ENCODE data around the gene ACTMAP.

The ACTMAP gene

GRCh38 chr19:40758491-40758890 is 8.2 kb upstream of the ACTMAP start:
- no peak overlapping the region for H2BK5ac ChIP-seq (ENCODE audit: low read length)
- no peak overlapping the region for H3K4me3 ChIP-seq (ENCODE audit: low read length in 2 of 2)
- peaks cover 73 to 96% of the 10 kb centered on the region in 2 donors for H3K36me3 ChIP-seq (replicated peaks in 1 of 2; ENCODE audit: control insufficient read depth in 2 of 2, insufficient read depth in 2 of 2, low read length in 2 of 2)
- peaks cover 20% of the 10 kb centered on the region for H3K79me1 ChIP-seq (ENCODE audit: low read depth, low read length)
- DNase-seq (ENCODE audit: low spot score), result no peak
- no peak overlapping the region for H3K9ac ChIP-seq (ENCODE audit: low read depth, low read length, poor library complexity)
- H4K91ac ChIP-seq (ENCODE audit: low read depth, low read length, poor library complexity), result no peak overlapping the region
- H3K23ac ChIP-seq (ENCODE audit: low read depth, low read length, poor library complexity), result no peak overlapping the region
- H4K8ac ChIP-seq (ENCODE audit: low read depth, low read length), result no peak overlapping the region
- no peak overlapping the region for H2BK12ac ChIP-seq (ENCODE audit: low read length)
- no peak overlapping the region for H3K14ac ChIP-seq (ENCODE audit: low read length)
- no peak overlapping the region for H2AK5ac ChIP-seq (ENCODE audit: low read depth, low read length)
- peaks cover 0 to 2% of the 10 kb centered on the region in 2 donors for H3K9me3 ChIP-seq (replicated peaks in 1 of 2; ENCODE audit: control insufficient read depth in 2 of 2, insufficient read depth in 1 of 2, low read depth in 1 of 2, low read length in 2 of 2)
- no peak overlapping the region for H2BK120ac ChIP-seq (ENCODE audit: low read depth, low read length)
- H3K4me2 ChIP-seq (ENCODE audit: insufficient read depth, low read length, poor library complexity, severe bottlenecking), result no peak overlapping the region
- H2AFZ ChIP-seq (ENCODE audit: low read length), result no peak overlapping the region
- H3K27me3 ChIP-seq (ENCODE audit: control insufficient read depth in 3 of 3, insufficient read depth in 3 of 3, low read depth in 1 of 3, low read length in 3 of 3), result no peaks in the 10 kb centered on the region
- WGBS, 2 donors (ENCODE audit: extremely low coverage in 2 of 2, insufficient read length in 2 of 2, insufficient replicate concordance in 1 of 2), result no CpG with 5 or more reads among the region's 3 CpGs
- H3K4ac ChIP-seq (ENCODE audit: low read length), result no peak overlapping the region
- no peak overlapping the region for H2BK15ac ChIP-seq (ENCODE audit: low read length)
- peaks cover 0 to 7% of the 10 kb centered on the region in 2 donors for H3K4me1 ChIP-seq (ENCODE audit: control insufficient read depth in 2 of 2, insufficient read depth in 1 of 2, low read depth in 1 of 2, low read length in 2 of 2)
- H3K27ac ChIP-seq (replicated peaks; ENCODE audit: low read length), result no peak overlapping the region
- H3K18ac ChIP-seq (ENCODE audit: low read length), result no peak overlapping the region

DNA sequence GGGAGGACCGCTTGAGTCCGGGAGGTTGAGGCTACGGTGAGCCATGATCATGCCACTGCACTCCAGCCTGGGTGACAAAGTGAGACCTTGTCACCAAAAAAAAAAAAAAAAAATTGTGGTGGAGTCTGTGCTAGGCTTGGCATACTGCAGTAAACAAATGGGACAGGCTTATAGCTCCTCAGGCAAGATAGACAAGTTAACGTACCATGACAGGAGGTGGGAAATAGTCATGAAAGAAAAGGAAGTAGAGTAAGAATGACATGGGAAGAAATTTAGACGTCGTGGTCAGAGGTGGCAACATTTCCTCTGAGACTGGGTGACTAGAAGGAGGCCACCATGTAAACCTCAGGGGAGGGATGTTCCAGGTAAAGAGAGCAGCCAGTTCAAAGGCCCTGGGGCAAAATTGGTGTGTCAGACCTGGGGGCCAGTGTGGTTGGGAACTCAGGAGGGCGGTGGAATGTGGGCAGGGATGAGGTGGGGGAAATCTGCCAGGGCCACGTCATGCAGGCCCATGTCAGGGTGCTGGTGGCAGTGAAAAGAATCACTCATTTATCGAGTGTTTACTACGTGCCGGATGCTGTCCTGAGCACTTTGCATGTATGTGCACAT is 6.3 kb upstream of the ACTMAP start:
- H3K4me1 ChIP-seq (ENCODE audit: control insufficient read depth in 2 of 2, insufficient read depth in 1 of 2, low read depth in 1 of 2, low read length in 2 of 2), result peaks cover 4 to 7% of the 10 kb centered on the region in 2 donors
- H2BK5ac ChIP-seq (ENCODE audit: low read length), result no peak overlapping the region
- H2AFZ ChIP-seq (ENCODE audit: low read length), result no peak overlapping the region
- H3K4me2 ChIP-seq (ENCODE audit: insufficient read depth, low read length, poor library complexity, severe bottlenecking), result no peak overlapping the region
- H3K14ac ChIP-seq (ENCODE audit: low read length), result no peak overlapping the region
- H3K23ac ChIP-seq (ENCODE audit: low read depth, low read length, poor library complexity), result no peak overlapping the region
- no peak overlapping the region for H3K27ac ChIP-seq (replicated peaks; ENCODE audit: low read length)
- no peak overlapping the region for H2BK15ac ChIP-seq (ENCODE audit: low read length)
- H2AK5ac ChIP-seq (ENCODE audit: low read depth, low read length), result no peak overlapping the region
- no peak overlapping the region for H2BK12ac ChIP-seq (ENCODE audit: low read length)
- no peak overlapping the region for H4K91ac ChIP-seq (ENCODE audit: low read depth, low read length, poor library complexity)
- H3K9me3 ChIP-seq (replicated peaks in 1 of 2; ENCODE audit: control insufficient read depth in 2 of 2, insufficient read depth in 1 of 2, low read depth in 1 of 2, low read length in 2 of 2), result peaks cover 2 to 3% of the 10 kb centered on the region in 2 donors
- no CpG with 5 or more reads among the region's 11 CpGs for WGBS, 2 donors (ENCODE audit: extremely low coverage in 2 of 2, insufficient read length in 2 of 2, insufficient replicate concordance in 1 of 2)
- H3K27me3 ChIP-seq (ENCODE audit: control insufficient read depth in 3 of 3, insufficient read depth in 3 of 3, low read depth in 1 of 3, low read length in 3 of 3), result no peaks in the 10 kb centered on the region
- no peak overlapping the region for H3K4ac ChIP-seq (ENCODE audit: low read length)
- no peak overlapping the region for H3K9ac ChIP-seq (ENCODE audit: low read depth, low read length, poor library complexity)
- peaks cover 55 to 90% of the 10 kb centered on the region in 2 donors for H3K36me3 ChIP-seq (replicated peaks in 1 of 2; ENCODE audit: control insufficient read depth in 2 of 2, insufficient read depth in 2 of 2, low read length in 2 of 2)
- no peak overlapping the region for H3K18ac ChIP-seq (ENCODE audit: low read length)
- no peak overlapping the region for H4K8ac ChIP-seq (ENCODE audit: low read depth, low read length)
- no peak for DNase-seq (ENCODE audit: low spot score)
- H3K79me1 ChIP-seq (ENCODE audit: low read depth, low read length), result peaks cover 18% of the 10 kb centered on the region
- no peak overlapping the region for H2BK120ac ChIP-seq (ENCODE audit: low read depth, low read length)
- H3K4me3 ChIP-seq (ENCODE audit: low read length in 2 of 2), result no peak overlapping the region

- Histone ChIP-seq H2BK120ac (ENCODE audit: low read depth, low read length) (no peak overlapping the region), H2BK5ac (ENCODE audit: low read length) (no peak overlapping the region), H2BK12ac (ENCODE audit: low read length) (no peak overlapping the region), H2AFZ (ENCODE audit: low read length) (no peak overlapping the region), H2AK5ac (ENCODE audit: low read depth, low read length) (no peak overlapping the region), H3K4me1 (ENCODE audit: control insufficient read depth in 2 of 2, insufficient read depth in 1 of 2, low read depth in 1 of 2, low read length in 2 of 2) (peaks cover 4 to 7% of the 10 kb centered on the region in 2 donors), H3K4me2 (ENCODE audit: insufficient read depth, low read length, poor library complexity, severe bottlenecking) (no peak overlapping the region), H3K18ac (ENCODE audit: low read length) (no peak overlapping the region), H3K9ac (ENCODE audit: low read depth, low read length, poor library complexity) (peak overlapping the region; percentile 67), H3K4me3 (ENCODE audit: low read length in 2 of 2) (no peak overlapping the region), H3K14ac (ENCODE audit: low read length) (no peak overlapping the region), H3K4ac (ENCODE audit: low read length) (no peak overlapping the region), H3K27me3 (ENCODE audit: control insufficient read depth in 3 of 3, insufficient read depth in 3 of 3, low read depth in 1 of 3, low read length in 3 of 3) (no peaks in the 10 kb centered on the region), H3K9me3 (replicated peaks in 1 of 2; ENCODE audit: control insufficient read depth in 2 of 2, insufficient read depth in 1 of 2, low read depth in 1 of 2, low read length in 2 of 2) (peaks cover 2 to 3% of the 10 kb centered on the region in 2 donors), H3K23ac (ENCODE audit: low read depth, low read length, poor library complexity) (no peak overlapping the region), H2BK15ac (ENCODE audit: low read length) (no peak overlapping the region), H3K36me3 (replicated peaks in 1 of 2; ENCODE audit: control insufficient read depth in 2 of 2, insufficient read depth in 2 of 2, low read length in 2 of 2) (peaks cover 51 to 83% of the 10 kb centered on the region in 2 donors), H4K8ac (ENCODE audit: low read depth, low read length) (no peak overlapping the region), H4K91ac (ENCODE audit: low read depth, low read length, poor library complexity) (no peak overlapping the region), H3K79me1 (ENCODE audit: low read depth, low read length) (peaks cover 20% of the 10 kb centered on the region), H3K27ac (replicated peaks; ENCODE audit: low read length) (no peak overlapping the region)
- WGBS, 2 donors (ENCODE audit: extremely low coverage in 2 of 2, insufficient read length in 2 of 2, insufficient replicate concordance in 1 of 2), result no CpG with 5 or more reads among the region's 8 CpGs
- no peak for DNase-seq (ENCODE audit: low spot score)
Observed at GRCh38 chr19:40755791-40756190, 5.5 kb upstream of the ACTMAP start.

DNA sequence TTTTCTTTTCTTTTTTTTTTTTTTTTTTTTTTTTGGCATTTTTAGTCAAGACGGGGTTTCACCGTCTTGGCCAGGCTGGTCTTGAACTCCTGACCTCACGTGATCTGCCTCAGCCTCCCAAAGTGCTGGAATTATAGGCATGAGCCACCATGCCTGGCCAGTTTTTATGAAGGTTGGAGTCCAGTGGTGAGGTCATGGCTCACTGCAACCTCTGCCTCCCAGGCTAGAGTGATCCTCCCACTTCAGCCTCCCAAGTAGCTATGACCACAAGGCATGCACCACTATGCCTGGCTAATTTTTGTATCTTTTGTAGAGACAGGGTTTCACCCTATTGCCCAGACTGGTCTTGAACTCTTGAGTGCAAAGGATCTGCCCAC is 5.0 kb upstream of the ACTMAP start:
- peaks cover 45 to 78% of the 10 kb centered on the region in 2 donors for H3K36me3 ChIP-seq (replicated peaks in 1 of 2; ENCODE audit: control insufficient read depth in 2 of 2, insufficient read depth in 2 of 2, low read length in 2 of 2)
- H3K9me3 ChIP-seq (replicated peaks in 1 of 2; ENCODE audit: control insufficient read depth in 2 of 2, insufficient read depth in 1 of 2, low read depth in 1 of 2, low read length in 2 of 2), result peaks cover 2 to 3% of the 10 kb centered on the region in 2 donors
- H4K8ac ChIP-seq (ENCODE audit: low read depth, low read length), result no peak overlapping the region
- no peak overlapping the region for H3K4me3 ChIP-seq (ENCODE audit: low read length in 2 of 2)
- H3K23ac ChIP-seq (ENCODE audit: low read depth, low read length, poor library complexity), result no peak overlapping the region
- no peak overlapping the region for H3K4me2 ChIP-seq (ENCODE audit: insufficient read depth, low read length, poor library complexity, severe bottlenecking)
- H2AK5ac ChIP-seq (ENCODE audit: low read depth, low read length), result no peak overlapping the region
- H4K91ac ChIP-seq (ENCODE audit: low read depth, low read length, poor library complexity), result no peak overlapping the region
- no peak overlapping the region for H3K14ac ChIP-seq (ENCODE audit: low read length)
- no peak overlapping the region for H2BK120ac ChIP-seq (ENCODE audit: low read depth, low read length)
- no peak overlapping the region for H2BK12ac ChIP-seq (ENCODE audit: low read length)
- no peak overlapping the region for H2BK5ac ChIP-seq (ENCODE audit: low read length)
- no peaks in the 10 kb centered on the region for H3K27me3 ChIP-seq (ENCODE audit: control insufficient read depth in 3 of 3, insufficient read depth in 3 of 3, low read depth in 1 of 3, low read length in 3 of 3)
- no peak overlapping the region for H2BK15ac ChIP-seq (ENCODE audit: low read length)
- peaks cover 4 to 7% of the 10 kb centered on the region in 2 donors for H3K4me1 ChIP-seq (ENCODE audit: control insufficient read depth in 2 of 2, insufficient read depth in 1 of 2, low read depth in 1 of 2, low read length in 2 of 2)
- no peak overlapping the region for H3K4ac ChIP-seq (ENCODE audit: low read length)
- peaks cover 20% of the 10 kb centered on the region for H3K79me1 ChIP-seq (ENCODE audit: low read depth, low read length)
- no peak overlapping the region for H3K18ac ChIP-seq (ENCODE audit: low read length)
- WGBS, 2 donors (ENCODE audit: extremely low coverage in 2 of 2, insufficient read length in 2 of 2, insufficient replicate concordance in 1 of 2), result no CpG with 5 or more reads among the region's 3 CpGs
- H3K9ac ChIP-seq (ENCODE audit: low read depth, low read length, poor library complexity), result peak overlapping the region; percentile 67
- no peak for DNase-seq (ENCODE audit: low spot score)
- H2AFZ ChIP-seq (ENCODE audit: low read length), result no peak overlapping the region
- H3K27ac ChIP-seq (replicated peaks; ENCODE audit: low read length), result no peak overlapping the region
